Karpas-422 (cell line): ENCODE results near the gene RAB26. TPM values are rescaled to one million over a fixed set of nuclear protein-coding genes. Genes with fewer than 3 reads are reported as not detected.

Source experiments
- DNase-seq: peaks from one replicate; pipeline ENCODE4 v3.0.0-alpha.2; 2015
- H2AFZ ChIP-seq: fragments of 200-600 bp; sonication (generic); 2 replicates; pipeline ENCODE4 v1.6.1; 2014; ENCODE audit warnings: antibody characterized with exemption, low read length, mixed read lengths
- H3K27ac ChIP-seq: fragments of 200-600 bp; sonication (generic); 2 replicates; pipeline ENCODE4 v1.5.1; 2014; ENCODE audit warnings: mild to moderate bottlenecking, low read length, moderate library complexity
- H3K27me3 ChIP-seq: fragments of 200-600 bp; sonication (generic); 2 replicates; pipeline ENCODE4 v1.6.1; 2014; ENCODE audit warnings: low read length, mixed read lengths
- H3K36me3 ChIP-seq: fragments of 200-600 bp; sonication (generic); 2 replicates; pipeline ENCODE4 v1.6.1; 2014; ENCODE audit warnings: low read length, mixed read lengths; ENCODE audit not compliant: insufficient read depth
- H3K4me1 ChIP-seq: fragments of 200-600 bp; sonication (generic); 2 replicates; pipeline ENCODE4 v1.6.1; 2014; ENCODE audit warnings: mild to moderate bottlenecking, low read length, mixed read lengths
- H3K4me2 ChIP-seq: fragments of 200-600 bp; sonication (generic); 2 replicates; pipeline ENCODE4 v1.6.1; 2014; ENCODE audit warnings: low read length, low read depth, mild to moderate bottlenecking; ENCODE audit not compliant: poor library complexity, severe bottlenecking
- H3K4me3 ChIP-seq: fragments of 200-600 bp; sonication (generic); 2 replicates; pipeline ENCODE4 v1.5.1; 2014; ENCODE audit warnings: mild to moderate bottlenecking, antibody characterized with exemption, low read length, mixed read lengths
- H3K79me2 ChIP-seq: fragments of 200-600 bp; sonication (generic); 2 replicates; pipeline ENCODE4 v1.6.1; 2014; ENCODE audit warnings: mild to moderate bottlenecking, low read length, mixed read lengths
- H3K9ac ChIP-seq: fragments of 200-600 bp; sonication (generic); 2 replicates; pipeline ENCODE4 v1.6.0; 2014; ENCODE audit warnings: low read length
- H3K9me2 ChIP-seq: fragments of 200-600 bp; sonication (generic), shearing (Covaris generic); replicated peaks from 2 replicates; pipeline ENCODE4 v1.6.0; 2014; ENCODE audit warnings: mild to moderate bottlenecking, low read length, moderate library complexity; ENCODE audit not compliant: insufficient read depth
- H3K9me3 ChIP-seq: fragments of 300-700, 200-600 bp; sonication (generic); 2 replicates; pipeline ENCODE4 v1.6.1; 2014; ENCODE audit warnings: low read length, mixed read lengths
- H4K20me1 ChIP-seq: fragments of 200-600 bp; sonication (generic); 2 replicates; pipeline ENCODE4 v1.6.1; 2014; ENCODE audit warnings: mild to moderate bottlenecking, antibody characterized with exemption, low read length, low read depth; ENCODE audit not compliant: insufficient read depth
- total RNA-seq: library from RNA; depleted of rRNA; stranded (reverse); fragments of >200 nt; shearing (Covaris generic); gene quantifications from 2 replicates; pipeline ENCODE4 v1.2.3, GENCODE V29; 2014; ENCODE audit warnings: low replicate concordance

Gene RAB26
- total RNA-seq, 1 experiment from 2014 or later = 12.8 TPM

DNA sequence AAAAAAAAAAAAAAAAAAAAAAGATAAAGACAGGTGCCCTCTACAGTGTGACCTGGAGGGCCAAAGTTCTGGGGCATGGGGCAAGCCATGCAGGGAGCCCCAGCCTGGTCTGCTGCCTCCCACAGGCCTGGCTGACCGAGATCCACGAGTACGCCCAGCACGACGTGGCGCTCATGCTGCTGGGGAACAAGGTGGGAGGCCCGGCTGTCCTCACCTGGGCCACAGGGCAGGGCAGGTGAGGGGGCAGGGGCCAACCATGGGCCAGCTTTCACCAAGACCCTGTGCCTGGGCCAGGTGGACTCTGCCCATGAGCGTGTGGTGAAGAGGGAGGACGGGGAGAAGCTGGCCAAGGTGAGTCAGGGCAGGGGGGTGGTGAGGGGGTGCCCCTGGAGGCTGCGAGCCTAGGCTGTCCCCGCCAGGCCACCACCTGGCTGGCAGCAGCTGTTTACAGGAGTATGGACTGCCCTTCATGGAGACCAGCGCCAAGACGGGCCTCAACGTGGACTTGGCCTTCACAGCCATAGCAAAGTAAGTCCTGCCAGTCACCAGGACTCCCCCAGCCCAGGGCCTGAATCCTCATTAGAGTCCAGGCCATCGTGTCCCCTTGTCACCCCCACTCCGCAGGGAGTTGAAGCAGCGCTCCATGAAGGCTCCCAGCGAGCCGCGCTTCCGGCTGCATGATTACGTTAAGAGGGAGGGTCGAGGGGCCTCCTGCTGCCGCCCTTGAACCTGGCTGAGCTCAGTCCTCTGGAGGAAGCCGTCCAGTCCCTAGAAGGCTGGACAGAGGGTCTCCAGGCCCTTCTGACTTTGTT, 4.5 kb downstream of the RAB26 start:
- peak overlapping the region; percentile 98 for H3K4me3 ChIP-seq

DNA sequence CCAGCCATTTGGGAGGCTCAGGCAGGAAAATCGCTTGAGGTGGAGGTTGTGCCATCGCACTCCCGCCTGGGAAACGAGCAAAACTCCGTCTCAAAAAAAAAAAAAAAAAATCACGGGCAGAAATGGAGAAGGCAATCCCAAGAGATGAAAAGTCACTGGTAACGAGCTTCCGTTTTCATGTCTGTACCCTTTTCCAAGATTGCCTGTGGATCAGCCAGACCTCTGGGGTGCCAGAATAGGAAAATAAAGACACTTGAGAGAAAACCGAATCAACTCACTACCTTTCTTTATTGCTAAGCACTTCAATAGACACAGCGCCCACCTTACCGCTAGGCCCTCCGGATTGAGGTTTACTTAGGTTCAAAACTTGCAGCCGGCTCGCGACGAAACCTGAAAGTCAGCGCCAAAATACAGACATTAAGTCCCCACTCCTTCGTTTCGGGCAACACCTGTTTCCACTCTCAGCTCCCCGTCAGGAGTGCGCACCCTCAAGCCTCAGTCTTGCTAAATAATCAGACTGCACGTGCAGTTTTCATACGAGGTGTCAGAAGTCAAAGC, 6.2 kb downstream of the RAB26 start:
- peak; percentile 59 for DNase-seq
- no peaks in the 10 kb centered on the region for H3K9me2 ChIP-seq
- no peaks in the 10 kb centered on the region for H3K27me3 ChIP-seq
- H3K4me1 ChIP-seq = peaks cover 77% of the 10 kb centered on the region
- H3K36me3 ChIP-seq = peaks cover 28% of the 10 kb centered on the region
- H2AFZ ChIP-seq = no peak overlapping the region
- no peaks in the 10 kb centered on the region for H3K9me3 ChIP-seq
- H4K20me1 ChIP-seq = peaks cover 69% of the 10 kb centered on the region
- H3K27ac ChIP-seq = peak overlapping the region; percentile 70
- H3K4me3 ChIP-seq = peak overlapping the region; percentile 98
- H3K79me2 ChIP-seq = peaks cover 54% of the 10 kb centered on the region
- H3K4me2 ChIP-seq = peak overlapping the region; percentile 87
- peak overlapping the region; percentile 98 for H3K9ac ChIP-seq

More for the DNA sequence above, 4.5 kb downstream of the RAB26 start:
- peaks cover 56% of the 10 kb centered on the region for H4K20me1 ChIP-seq
- H3K9me2 ChIP-seq = no peaks in the 10 kb centered on the region
- no peak overlapping the region for H2AFZ ChIP-seq
- H3K79me2 ChIP-seq = peaks cover 36% of the 10 kb centered on the region
- no peaks in the 10 kb centered on the region for H3K9me3 ChIP-seq
- H3K27me3 ChIP-seq = no peaks in the 10 kb centered on the region
- peak overlapping the region; percentile 87 for H3K4me2 ChIP-seq
- peak; percentile 77 for DNase-seq
- H3K36me3 ChIP-seq = peaks cover 28% of the 10 kb centered on the region
- H3K27ac ChIP-seq = peak overlapping the region; percentile 70
- peak overlapping the region; percentile 98 for H3K9ac ChIP-seq
- peaks cover 75% of the 10 kb centered on the region for H3K4me1 ChIP-seq

DNA sequence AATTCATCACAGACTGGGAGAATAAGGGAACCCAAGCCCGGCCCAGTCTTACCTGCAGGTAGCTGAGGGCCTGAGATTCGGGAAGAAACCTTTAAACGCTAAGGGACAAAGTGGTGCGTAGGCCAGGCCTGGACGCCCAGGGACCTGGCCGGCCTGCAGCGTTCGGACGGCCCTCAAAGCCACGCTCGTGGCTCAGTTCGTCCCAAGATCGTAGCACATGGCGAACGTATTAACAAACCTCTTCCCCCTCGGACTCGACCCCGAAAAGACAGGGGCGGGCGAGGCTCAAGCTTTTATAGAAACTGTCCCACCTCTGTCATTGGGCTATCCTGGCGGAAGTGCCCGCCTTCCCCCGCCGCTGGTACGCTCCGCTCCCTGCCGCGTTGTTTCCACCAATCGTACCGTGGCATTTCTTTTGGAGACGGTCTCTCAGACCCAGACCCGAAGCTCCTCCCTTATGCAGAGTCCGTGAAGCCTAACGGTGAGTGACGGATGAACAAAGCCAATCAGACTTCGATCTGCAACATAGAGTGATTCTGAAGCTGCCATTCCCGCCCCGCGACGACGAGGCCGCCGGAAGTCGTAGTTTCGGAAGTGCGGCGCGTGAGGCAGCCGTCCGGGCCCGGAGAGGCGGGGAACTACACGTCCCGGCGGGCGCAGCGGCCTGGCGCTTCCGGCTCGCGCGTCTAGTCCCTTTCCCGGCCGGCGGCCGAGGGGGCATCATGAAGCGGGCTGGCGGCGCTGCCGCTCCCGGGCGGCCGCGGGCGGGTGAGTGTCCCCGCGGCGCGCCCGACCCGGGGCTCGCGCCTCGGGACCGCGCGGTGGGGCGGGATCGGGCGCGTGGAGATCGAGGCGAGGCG, 6.9 kb downstream of the RAB26 start, which contains the start of gene TRAF7:
TRAF7 (plus strand) TSS at position 692 of the 860 bp plus-strand sequence. CDS start 8,139 bp downstream, outside the sequence.
- Histone ChIP-seq H2AFZ (no peak within 1 kb of the TSS), H4K20me1 (peaks cover 75% of the 10 kb centered on the region), H3K27me3 (no peaks in the 10 kb centered on the region), H3K79me2 (peaks cover 61% of the 10 kb centered on the region), H3K9me3 (no peaks in the 10 kb centered on the region), H3K36me3 (peaks cover 28% of the 10 kb centered on the region), H3K4me1 (peaks cover 77% of the 10 kb centered on the region), H3K4me2 (peak within 1 kb of the TSS; percentile 87), H3K27ac (peak within 1 kb of the TSS; percentile 70), H3K9me2 (no peaks in the 10 kb centered on the region), H3K9ac (peak within 1 kb of the TSS; percentile 98), H3K4me3 (peak within 1 kb of the TSS; percentile 98)
- DNase-seq = peak; percentile 100

DNA sequence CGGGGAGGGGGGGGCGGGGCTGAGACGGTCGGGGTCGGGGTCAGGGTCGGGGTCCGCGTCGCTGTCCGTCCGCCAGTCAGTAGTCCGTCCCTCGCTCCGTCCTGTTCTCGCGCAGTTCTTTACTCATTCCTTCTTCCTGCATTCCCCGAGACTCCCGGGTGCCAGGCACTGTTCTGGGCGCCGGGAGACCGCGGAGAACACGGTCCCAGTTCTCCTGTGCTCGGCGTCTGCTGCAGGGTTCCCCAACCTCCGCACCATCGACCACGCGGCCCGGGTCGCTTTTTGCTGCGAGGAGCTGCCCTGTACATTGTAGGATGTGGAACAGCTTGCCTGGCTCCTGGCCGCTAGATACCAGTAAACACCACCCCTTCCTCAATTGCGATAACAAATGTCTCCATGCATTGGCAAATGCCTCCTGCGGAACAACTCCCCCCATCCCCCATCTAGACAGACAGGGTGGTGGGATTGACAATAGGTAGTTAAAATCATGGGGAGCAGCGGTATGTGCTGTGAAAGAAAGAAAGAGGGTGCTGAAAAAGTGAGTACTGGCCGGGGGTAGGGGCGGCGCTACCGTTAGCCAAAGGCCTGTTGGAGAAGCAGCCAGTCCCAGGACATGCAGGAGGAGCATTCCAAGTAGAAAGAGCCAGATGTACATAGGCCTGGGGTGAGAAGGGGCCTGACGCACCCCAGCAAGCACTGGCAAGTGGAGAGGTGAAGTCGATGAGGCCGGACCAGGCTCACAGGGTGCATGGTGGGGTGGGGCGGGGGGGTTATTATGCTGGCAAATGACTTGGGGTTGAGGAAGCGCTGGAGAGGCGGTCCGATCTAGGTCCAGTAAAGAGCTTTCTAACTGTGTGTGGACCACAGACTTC, 7.8 kb downstream of the RAB26 start:
- peak; percentile 72 for DNase-seq
- Histone ChIP-seq H4K20me1 (peaks cover 70% of the 10 kb centered on the region), H3K79me2 (peaks cover 68% of the 10 kb centered on the region), H3K4me3 (peak overlapping the region; percentile 87), H3K27me3 (no peaks in the 10 kb centered on the region), H3K4me2 (peak overlapping the region; percentile 82), H3K9me2 (no peaks in the 10 kb centered on the region), H3K36me3 (peaks cover 28% of the 10 kb centered on the region), H3K27ac (peak overlapping the region; percentile 50), H2AFZ (no peak overlapping the region), H3K4me1 (peaks cover 77% of the 10 kb centered on the region), H3K9ac (peak overlapping the region; percentile 81), H3K9me3 (no peaks in the 10 kb centered on the region)

DNA sequence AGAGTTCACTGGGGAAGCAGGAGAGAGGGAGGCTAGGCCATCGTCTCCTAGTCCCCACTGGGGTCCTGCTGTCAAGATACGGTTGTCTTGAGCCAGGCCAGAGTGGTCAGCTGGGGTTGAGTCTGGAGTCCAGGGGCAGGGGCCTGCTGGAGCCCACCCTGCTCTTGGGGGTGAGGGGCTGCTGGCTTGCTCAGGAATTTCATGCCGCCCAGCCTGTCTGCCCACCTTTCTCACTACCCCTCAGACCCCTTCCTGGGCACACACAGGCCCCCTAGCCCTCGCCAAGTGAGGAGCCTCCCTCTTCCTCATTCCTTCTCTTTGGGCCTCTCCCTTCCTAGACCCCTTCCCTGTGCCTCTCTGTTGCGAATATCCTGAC, 8.4 kb downstream of the RAB26 start:
- no peak for DNase-seq
- Histone ChIP-seq H3K4me2 (peak overlapping the region; percentile 82), H3K9ac (peak overlapping the region; percentile 81), H3K9me2 (no peaks in the 10 kb centered on the region), H4K20me1 (peaks cover 67% of the 10 kb centered on the region), H3K27me3 (no peaks in the 10 kb centered on the region), H3K9me3 (no peaks in the 10 kb centered on the region), H3K4me1 (peaks cover 77% of the 10 kb centered on the region), H2AFZ (no peak overlapping the region), H3K36me3 (peaks cover 27% of the 10 kb centered on the region), H3K27ac (peak overlapping the region; percentile 23), H3K4me3 (peak overlapping the region; percentile 87), H3K79me2 (peaks cover 74% of the 10 kb centered on the region)

DNA sequence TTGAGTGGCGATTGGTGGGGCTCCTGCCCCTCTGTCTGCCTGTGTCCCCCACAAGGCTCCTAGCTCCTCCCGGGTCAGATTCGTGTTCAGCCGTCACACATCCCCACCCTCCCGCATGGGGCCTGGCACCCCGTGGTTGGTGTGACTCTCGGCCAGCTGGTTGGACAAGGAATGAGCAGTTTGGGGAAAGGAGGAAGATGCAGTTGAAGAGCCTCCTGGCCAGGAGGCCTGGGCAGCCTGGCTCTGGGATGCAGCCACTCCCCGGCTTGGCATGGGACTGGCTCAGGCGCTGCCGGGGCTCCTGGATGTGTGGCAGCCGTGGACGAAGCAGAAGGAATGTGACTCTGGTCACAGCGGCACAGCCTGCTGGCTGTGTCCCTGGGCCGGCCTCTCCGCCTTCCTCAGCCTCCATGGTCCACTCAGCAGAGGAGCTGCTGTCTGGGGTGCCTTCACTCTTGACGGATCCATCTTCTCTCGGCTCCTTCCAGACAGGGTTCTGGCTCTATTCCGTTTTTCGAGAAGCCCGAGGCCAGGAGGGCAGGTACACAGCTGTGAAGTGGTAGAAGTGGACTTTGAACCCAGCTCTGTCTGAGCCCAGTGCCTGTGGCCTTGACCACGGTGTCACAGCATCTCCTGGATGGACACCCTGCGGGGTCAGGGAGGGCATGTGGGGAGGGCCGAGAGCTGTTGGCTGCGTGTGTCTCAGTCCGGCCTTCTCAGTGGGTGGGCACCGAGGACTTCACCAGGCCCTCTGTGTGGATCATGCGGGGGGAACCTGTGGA, 9.2 kb downstream of the RAB26 start:
- H3K4me3 ChIP-seq = peak overlapping the region; percentile 87

DNA sequence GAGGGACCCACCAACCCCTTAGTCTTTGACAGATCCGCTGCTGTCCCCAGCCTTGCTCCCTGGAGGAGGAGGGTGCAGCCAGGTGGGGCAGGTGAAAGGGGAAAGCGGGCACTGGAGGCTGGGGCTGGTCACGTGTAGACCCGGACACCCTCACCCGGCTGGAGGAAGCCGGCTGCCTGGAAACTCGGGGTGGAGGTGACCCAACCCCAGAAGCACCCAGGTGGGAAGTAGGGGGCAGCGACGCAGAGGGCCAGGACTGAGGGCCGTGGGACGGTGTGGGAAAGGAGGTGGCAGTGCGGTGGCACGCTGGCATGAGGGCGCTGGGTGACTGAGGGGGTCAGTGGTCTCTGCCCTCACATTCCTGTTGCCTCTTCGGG, 9.8 kb downstream of the RAB26 start:
- H3K4me1 ChIP-seq = peaks cover 64% of the 10 kb centered on the region
- H3K36me3 ChIP-seq = peaks cover 19% of the 10 kb centered on the region
- H3K9me3 ChIP-seq = no peaks in the 10 kb centered on the region
- no peaks in the 10 kb centered on the region for H3K27me3 ChIP-seq
- peak overlapping the region; percentile 66; the same call in 1 of the 2 replicates for H3K4me3 ChIP-seq
- H2AFZ ChIP-seq = no peak overlapping the region
- H3K9ac ChIP-seq = peak overlapping the region; percentile 81
- peak overlapping the region; percentile 83 for H3K4me2 ChIP-seq
- DNase-seq = no peak
- peaks cover 86% of the 10 kb centered on the region for H3K79me2 ChIP-seq
- no peak overlapping the region for H3K27ac ChIP-seq
- H3K9me2 ChIP-seq = no peaks in the 10 kb centered on the region
- H4K20me1 ChIP-seq = peaks cover 70% of the 10 kb centered on the region

More for the DNA sequence above, 9.2 kb downstream of the RAB26 start:
- no peaks in the 10 kb centered on the region for H3K27me3 ChIP-seq
- no peaks in the 10 kb centered on the region for H3K9me3 ChIP-seq
- DNase-seq = no peak
- H3K9ac ChIP-seq = peak overlapping the region; percentile 81
- peaks cover 72% of the 10 kb centered on the region for H4K20me1 ChIP-seq
- H3K27ac ChIP-seq = peak overlapping the region; percentile 23; the same call in 1 of the 2 replicates
- peaks cover 70% of the 10 kb centered on the region for H3K4me1 ChIP-seq
- peak overlapping the region; percentile 83 for H3K4me2 ChIP-seq
- H3K79me2 ChIP-seq = peaks cover 82% of the 10 kb centered on the region
- H3K9me2 ChIP-seq = no peaks in the 10 kb centered on the region
- peaks cover 24% of the 10 kb centered on the region for H3K36me3 ChIP-seq
- H2AFZ ChIP-seq = no peak overlapping the region
